Upper lobe of right lung (tissue), 1 donor: ENCODE data around the gene LYRM1. TPM values are rescaled to one million over a fixed set of nuclear protein-coding genes. Genes with fewer than 3 reads are reported as not detected.

Experiments used
- ATAC-seq: fragments of 200-7000 bp; cut with Tn5 transposase; one replicate; pipeline ENCODE4 v1.9.1; 2020; ENCODE audit warnings: mild to moderate bottlenecking, moderate library complexity
- DNase-seq: peaks from one replicate; pipeline ENCODE4 v3.0.0-alpha.2; 2020
- H3K27ac ChIP-seq: fragments of 200-600 bp; one replicate; pipeline ENCODE4 v1.8.0; 2022
- H3K27me3 ChIP-seq: fragments of 200-600 bp; one replicate; pipeline ENCODE4 v1.8.0; 2022; ENCODE audit warnings: mild to moderate bottlenecking
- H3K36me3 ChIP-seq: fragments of 200-600 bp; one replicate; pipeline ENCODE4 v1.8.0; 2022
- H3K4me1 ChIP-seq: fragments of 200-600 bp; one replicate; pipeline ENCODE4 v1.8.0; 2022
- H3K4me3 ChIP-seq: fragments of 200-600 bp; one replicate; pipeline ENCODE4 v1.8.0; 2022; ENCODE audit warnings: mild to moderate bottlenecking
- H3K9me3 ChIP-seq: fragments of 200-600 bp; one replicate; pipeline ENCODE4 v1.8.0; 2022
- CTCF ChIP-seq: fragments of 200-600 bp; IDR thresholded peaks from one replicate; pipeline ENCODE4 v1.8.0; 2022; ENCODE audit warnings: antibody characterized with exemption
- intact Hi-C: fragments of 100-400 bp; cut with DNase I; formaldehyde crosslinking; loops from one replicate; pipeline ENCODE4 v1.11.0; 2022
- total RNA-seq: library from RNA; stranded (reverse); fragmentation: NEBNext Ultra II Directional; extraction: Animal tissue kit (Norgen Biotek cat#: 25700); gene quantifications from one replicate; pipeline ENCODE4 v1.2.1, GENCODE V29; 2021
- donor health status: DM: no; HTN: yes; CAD: no; lungs with severe emphysema.

LYRM1 gene
- total RNA-seq, 1 donor from 2014 or later = 28.9 TPM

- Histone ChIP-seq H3K4me3 (no peak overlapping the region), H3K27me3 (no peaks in the 10 kb centered on the region), H3K9me3 (no peaks in the 10 kb centered on the region), H3K27ac (no peak overlapping the region), H3K4me1 (no peaks in the 10 kb centered on the region), H3K36me3 (no peaks in the 10 kb centered on the region)
- DNase-seq (no peak), ATAC-seq (no peak)
- intact Hi-C loops = no loop called here
- TF ChIP-seq CTCF = no peak
Observed at GRCh38 chr16:20950294-20950693, 49.7 kb downstream of the LYRM1 start.

- Histone ChIP-seq H3K27ac (no peak overlapping the region), H3K4me1 (no peaks in the 10 kb centered on the region), H3K27me3 (no peaks in the 10 kb centered on the region), H3K4me3 (no peak overlapping the region), H3K9me3 (no peaks in the 10 kb centered on the region), H3K36me3 (no peaks in the 10 kb centered on the region)
- ATAC-seq (peak; percentile 20), DNase-seq (no peak)
- intact Hi-C loops = no loop called here
- no peak for TF ChIP-seq CTCF
Observed at GRCh38 chr16:20952139-20952920, 51.8 kb downstream of the LYRM1 start.

- no peak for TF ChIP-seq CTCF
- Histone ChIP-seq H3K4me1 (no peaks in the 10 kb centered on the region), H3K9me3 (no peaks in the 10 kb centered on the region), H3K4me3 (no peak overlapping the region), H3K27me3 (no peaks in the 10 kb centered on the region), H3K36me3 (no peaks in the 10 kb centered on the region), H3K27ac (no peak overlapping the region)
- ATAC-seq (no peak), DNase-seq (no peak)
- intact Hi-C loops = no loop called here
Observed at GRCh38 chr16:20954574-20954973, 54.0 kb downstream of the LYRM1 start.

- H3K27ac ChIP-seq = no peak overlapping the region
- H3K36me3 ChIP-seq = no peaks in the 10 kb centered on the region
- no peaks in the 10 kb centered on the region for H3K4me1 ChIP-seq
- TF ChIP-seq CTCF = no peak
- intact Hi-C loops = no loop called here
- no peaks in the 10 kb centered on the region for H3K9me3 ChIP-seq
- H3K27me3 ChIP-seq = no peaks in the 10 kb centered on the region
- ATAC-seq = no peak
- DNase-seq = no peak
- H3K4me3 ChIP-seq = no peak overlapping the region
Observed at GRCh38 chr16:20956319-20956718, 55.7 kb downstream of the LYRM1 start.

GRCh38 chr16:20957153-20957552 is 56.6 kb downstream of the LYRM1 start:
- Histone ChIP-seq H3K27me3 (no peaks in the 10 kb centered on the region), H3K36me3 (no peaks in the 10 kb centered on the region), H3K4me3 (no peak overlapping the region), H3K9me3 (no peaks in the 10 kb centered on the region), H3K4me1 (no peaks in the 10 kb centered on the region), H3K27ac (no peak overlapping the region)
- ATAC-seq (no peak), DNase-seq (no peak)
- no peak for TF ChIP-seq CTCF
- intact Hi-C loops = no loop called here
